RPMI8226 (cell line): ENCODE data around the gene XPR1.

Experiments
- DNase-seq: peaks from one replicate; pipeline ENCODE4 v3.0.0-alpha.2; 2015

The XPR1 gene

GRCh38 chr1:180939073-180939710 lies 307.4 kb downstream of the XPR1 start:
- DNase-seq, result no peak

GRCh38 chr1:180939711-180940103 lies 307.9 kb downstream of the XPR1 start:
- DNase-seq, result peak; percentile 70
